ENCODE results near the gene LIM2.

LIM2 gene

GRCh38 chr19:51394050-51394836 is 6.5 kb upstream of the LIM2 start:
- DNase-seq, result peak; percentile 97

DNA sequence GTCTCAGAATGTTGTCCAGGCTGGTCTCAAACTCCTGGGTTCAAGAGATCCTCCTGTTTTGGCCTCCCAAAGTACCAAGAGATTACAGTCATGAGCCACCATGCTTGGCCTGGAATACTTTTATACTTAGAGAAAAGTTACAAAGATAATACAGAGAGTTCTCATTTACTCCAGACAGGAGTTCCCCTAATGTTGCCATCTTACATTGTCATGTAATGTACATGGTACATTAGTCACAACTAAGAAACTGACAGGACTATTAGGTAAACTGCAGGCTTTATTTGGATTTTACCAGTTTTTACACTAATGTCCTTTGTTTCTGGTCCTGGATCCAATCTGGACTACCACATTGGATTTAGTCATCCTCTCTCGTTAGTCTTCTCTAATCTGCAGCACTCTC is 4.9 kb upstream of the LIM2 start:
- no peak for DNase-seq

DNA sequence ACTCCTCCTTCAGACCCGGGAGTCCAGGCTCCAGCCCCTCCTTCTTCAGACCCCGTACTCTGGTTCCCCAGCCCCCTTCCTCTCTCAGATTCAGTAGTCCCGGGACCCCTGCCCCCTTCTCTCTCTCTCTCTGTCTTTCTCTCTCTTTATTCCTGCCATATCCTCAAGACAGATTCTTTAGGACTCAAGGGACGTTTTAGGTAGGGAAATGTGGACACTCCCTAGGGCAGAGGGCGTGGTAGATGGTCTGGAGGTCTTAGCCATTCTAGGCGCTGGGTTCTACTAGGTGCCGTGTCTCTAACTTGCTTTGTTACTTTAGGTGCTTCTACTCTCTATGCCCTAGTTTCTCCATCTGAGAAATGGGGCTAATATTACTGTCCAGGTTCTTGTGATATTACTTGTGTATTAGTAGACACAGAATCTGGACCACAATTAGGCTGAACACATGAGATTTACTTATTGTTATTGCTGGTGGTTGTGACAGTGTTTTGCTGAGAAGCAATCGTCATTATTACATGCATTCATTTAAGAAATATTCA is 3.4 kb upstream of the LIM2 start:
- DNase-seq, result no peak

GRCh38 chr19:51389143-51389542 is 1.4 kb upstream of the LIM2 start:
- no peak for DNase-seq

DNA sequence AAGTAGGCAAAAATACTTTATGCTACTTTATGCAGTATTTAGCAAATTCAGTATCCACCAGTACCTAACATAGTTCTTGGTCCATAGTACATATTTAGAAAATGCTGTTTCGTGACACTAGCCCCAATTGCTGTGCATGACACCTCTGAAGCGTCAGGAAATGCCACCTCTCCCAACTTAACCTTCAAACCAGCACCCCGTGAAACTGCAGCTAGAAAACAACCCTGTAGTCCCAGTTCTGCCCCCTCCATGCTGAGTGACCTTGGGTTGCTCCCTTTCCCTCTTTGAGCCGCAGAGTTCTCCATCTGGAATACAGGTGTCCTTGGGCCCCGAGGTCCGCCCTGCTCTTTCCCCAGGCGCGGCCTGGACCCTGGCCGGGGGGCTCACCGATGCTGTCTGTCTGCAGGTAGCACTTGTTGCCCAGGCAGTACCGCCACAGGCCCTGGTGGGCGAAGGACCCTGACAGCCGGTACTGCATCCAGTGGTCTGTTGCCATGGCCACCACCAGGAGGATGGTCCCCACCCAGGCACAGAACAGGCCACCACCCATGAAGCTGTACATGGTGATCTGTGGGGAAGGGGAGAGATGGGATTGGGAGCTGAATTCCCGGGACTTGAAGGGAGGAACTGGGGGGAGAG is 773 bp downstream of the LIM2 start:
- no peak for DNase-seq

- DNase-seq, result no peak
Observed at GRCh38 chr19:51382004-51382403, 5.8 kb downstream of the LIM2 start.

DNA sequence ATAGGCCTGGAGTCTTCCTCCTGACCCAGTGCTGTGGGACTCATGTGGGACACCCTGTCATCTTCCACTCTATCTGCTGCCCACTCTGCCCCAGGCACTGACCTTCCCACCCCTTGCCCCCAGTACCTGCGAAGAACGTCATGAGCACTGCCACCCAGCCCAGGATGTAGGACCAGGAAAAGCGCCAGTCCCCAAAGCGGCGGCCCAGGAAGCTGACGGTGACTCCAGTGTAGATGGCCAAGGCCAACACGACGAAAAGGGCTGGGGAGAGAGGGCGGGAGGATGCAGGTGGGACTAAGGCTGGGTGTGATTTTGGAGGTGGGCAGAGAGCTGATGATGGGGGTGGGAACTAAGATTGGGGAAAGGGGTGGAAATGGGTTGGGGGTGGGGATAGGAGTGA is 7.4 kb downstream of the LIM2 start:
- DNase-seq, result no peak

DNA sequence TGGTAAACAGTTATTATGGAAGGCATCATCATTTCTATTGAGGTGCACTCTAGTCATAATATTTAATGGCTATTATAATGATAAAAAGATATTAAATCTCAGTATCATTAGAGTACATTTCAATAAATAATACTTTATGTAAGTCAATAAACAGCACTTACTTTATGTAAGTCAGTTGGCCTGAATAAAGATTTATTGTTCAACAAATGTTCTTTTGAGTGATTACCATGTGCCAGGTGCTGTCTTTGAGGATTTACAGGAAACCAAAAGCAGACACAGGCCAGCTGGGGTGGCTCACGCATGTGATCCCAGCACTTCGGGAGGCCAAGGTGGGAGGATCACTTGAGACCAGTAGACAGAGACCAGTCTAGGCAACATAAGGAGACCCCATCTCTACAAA is 10.4 kb downstream of the LIM2 start:
- DNase-seq, result no peak

DNA sequence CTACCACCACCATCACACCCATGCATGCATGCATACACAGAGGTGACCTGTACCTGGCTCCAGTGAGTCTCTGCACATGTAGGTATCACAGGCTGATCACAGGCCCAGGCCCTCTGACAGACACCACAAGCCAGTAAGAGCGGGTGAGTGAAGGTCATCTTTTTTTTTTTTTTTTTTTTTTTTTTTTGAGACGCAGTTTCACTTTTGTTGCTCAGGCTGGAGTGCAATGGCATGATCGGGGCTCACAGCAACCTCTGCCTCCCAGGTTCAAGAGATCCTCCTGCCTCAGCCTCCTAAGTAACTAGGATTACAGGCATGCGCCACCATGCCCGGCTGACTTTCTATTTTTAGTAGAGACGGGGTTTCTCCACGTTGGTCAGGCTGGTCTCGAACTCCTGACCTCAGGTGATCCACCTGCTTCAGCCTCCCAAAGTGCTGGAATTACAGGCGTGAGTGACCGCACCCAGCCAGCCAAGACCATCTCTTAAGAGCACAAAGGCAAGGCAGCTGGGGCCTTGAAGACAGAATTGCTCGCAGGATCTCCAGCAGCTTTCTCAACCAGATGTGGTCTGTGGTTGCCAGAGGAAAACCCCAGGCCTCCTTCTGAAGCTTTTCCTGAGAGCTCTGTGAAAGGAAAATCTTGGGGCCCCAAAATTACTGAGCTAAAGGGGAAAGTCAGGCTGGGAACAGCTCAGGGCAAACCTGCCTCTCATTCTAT is 12.1 kb downstream of the LIM2 start:
- no peak for DNase-seq

DNA sequence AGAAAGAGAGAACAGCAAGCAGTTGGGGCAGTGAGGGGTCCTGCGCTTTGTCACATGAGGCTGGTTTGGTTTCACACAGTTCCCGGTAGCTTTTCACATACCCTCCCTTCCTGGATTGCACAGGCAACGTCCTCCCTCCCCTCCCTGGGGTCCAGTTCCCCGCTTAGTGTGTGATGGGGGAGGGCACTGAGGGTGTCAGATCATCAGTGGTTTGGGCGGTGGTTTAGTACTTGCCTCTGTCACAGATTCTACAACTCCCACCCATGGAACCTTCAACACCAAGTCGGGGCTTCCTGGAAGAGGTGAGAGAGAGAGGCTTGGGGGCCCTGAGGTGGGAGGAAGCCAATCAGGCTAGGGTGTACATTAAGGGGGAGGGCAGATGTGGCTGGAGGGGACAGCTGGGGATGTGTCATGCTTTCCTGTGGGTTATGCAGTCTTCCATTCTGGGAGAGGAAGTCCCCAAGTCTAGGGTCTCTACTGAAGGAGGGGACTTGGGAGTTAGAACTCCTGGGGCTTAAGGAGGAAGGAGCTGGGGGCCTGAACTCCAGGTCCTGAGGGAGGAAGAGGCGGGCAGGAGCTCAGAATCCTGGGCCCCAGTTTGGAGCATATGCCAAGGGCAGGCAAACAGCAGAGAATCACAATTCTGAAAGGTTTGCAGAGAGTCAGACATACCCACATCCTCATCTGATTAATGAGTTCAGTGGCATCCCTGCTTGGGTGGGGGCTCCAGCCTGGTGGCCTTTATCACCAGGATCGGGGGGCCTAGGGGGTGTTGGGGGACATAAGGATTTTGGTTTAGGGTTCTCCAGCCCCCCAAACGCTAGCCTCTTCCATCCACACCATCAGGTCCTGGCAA is 14.9 kb downstream of the LIM2 start, which contains the start of gene NKG7:
NKG7 (minus strand) TSS at position 6 of the 856 bp plus-strand sequence. CDS start 119 bp downstream, outside the sequence.
- DNase-seq, result no peak

GRCh38 chr19:51372021-51372648 is 15.6 kb downstream of the LIM2 start:
- no peak for DNase-seq

GRCh38 chr19:51371186-51371690 is 16.5 kb downstream of the LIM2 start:
- no peak for DNase-seq

- no peak for DNase-seq
Observed at GRCh38 chr19:51370230-51370629, 17.5 kb downstream of the LIM2 start.

- no peak for DNase-seq
Observed at GRCh38 chr19:51368366-51369282, 19.1 kb downstream of the LIM2 start, which contains the start of gene CLDND2. CLDND2 (minus strand) TSS chr19:51369003; CDS start chr19:51368577, 426 bp downstream.

GRCh38 chr19:51367565-51368365 is 20.0 kb downstream of the LIM2 start:
- DNase-seq, result peak; percentile 94

DNA sequence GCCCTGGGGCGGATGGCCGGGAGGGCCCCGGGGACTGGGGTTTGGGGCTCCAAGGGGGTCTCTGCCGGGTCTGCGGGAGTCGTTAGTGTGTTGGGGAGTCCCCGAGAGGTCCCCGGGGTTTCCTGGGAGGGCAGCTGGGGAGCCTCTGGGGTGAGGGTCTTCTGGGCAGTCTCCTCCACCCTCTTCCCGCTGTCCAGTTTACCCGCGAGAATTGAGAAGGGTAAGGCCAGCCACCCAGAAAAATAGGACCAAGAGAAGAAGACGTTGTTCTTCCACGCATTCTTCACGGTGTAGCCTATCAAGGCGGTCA is 20.6 kb downstream of the LIM2 start:
- DNase-seq, result no peak

DNA sequence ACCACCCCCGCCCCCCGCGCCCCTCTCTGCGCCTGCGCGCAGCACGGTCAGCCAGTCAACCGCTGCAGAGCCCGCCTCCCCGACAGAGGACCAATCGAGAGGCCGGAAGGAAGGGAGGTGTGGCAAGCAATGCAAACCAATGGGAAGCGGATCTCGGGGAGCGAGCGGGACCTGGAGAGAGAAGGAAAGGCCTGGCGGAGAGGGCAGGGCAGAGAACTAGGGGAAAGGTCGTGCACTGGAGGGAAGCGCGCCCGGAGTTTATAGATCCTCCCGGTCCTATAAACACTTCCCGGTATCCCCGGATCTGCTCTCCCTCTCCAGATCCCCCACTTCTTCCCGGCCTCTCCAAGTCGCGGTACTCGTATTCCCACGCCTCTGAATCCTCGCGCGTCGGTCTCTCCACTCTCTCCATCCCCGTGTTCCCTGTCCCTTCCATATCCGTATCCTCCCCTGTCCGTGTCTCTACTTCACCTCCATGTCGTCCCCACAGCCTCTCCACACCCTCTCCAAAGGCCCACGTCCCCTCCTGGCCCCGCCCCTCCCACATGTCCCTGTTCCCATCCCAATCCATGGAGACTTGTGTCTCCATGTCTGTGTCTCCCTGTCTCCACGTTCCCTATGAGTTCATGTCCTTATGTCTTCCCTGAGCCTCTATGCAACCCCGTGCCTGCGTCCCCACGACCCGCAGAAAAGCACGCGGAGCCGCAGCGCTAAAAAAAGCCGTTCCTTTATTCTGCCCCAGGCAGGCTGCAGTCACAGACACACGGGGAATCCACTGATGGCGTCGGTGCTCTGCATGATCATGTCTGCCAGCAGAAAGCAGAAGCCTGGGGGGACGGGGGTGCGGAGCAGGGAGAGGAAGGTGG is 21.2 kb downstream of the LIM2 start:
- DNase-seq, result peak; percentile 96

DNA sequence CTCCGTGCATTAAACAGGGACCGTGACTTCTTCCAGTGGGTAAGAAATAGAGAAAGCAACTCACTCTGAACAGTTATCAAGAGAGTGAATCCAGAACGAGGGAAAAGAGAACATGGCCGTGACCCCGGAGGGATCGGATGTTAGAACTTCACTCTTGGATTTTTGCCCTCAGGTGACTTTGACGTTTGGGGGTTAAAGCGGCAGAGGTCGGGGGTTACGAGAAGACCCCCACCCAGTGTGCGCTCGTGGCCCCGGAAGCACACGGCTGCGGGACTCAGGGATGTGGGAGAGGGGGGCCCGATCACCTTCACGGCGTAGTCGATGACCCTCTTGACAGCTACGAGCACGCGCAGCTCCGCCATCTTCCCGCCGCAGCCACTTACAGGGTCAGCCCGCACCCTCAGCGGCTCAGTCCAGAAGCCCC is 21.8 kb downstream of the LIM2 start, which contains the start of gene ETFB:
ETFB (minus strand) TSS at position 424 of the 424 bp plus-strand sequence; CDS start at position 362, 62 bp downstream.
- peak; percentile 62 for DNase-seq
